Loucy (cell line): Measurements from ENCODE around the gene SPATA31D3.

ENCODE experiments used
- H2AFZ ChIP-seq: fragments of 200-600 bp; sonication (generic); 2 replicates; pipeline ENCODE4 v1.6.0; 2016; ENCODE audit warnings: antibody characterized with exemption, mild to moderate bottlenecking, low read length, moderate library complexity
- H3F3A ChIP-seq: fragments of 200-600 bp; 2 replicates; pipeline ENCODE4 v1.6.0; 2016; ENCODE audit warnings: antibody characterized with exemption, low read depth, mild to moderate bottlenecking
- H3K27me3 ChIP-seq: fragments of 200-600 bp; sonication (generic); 2 replicates; pipeline ENCODE4 v1.6.1; 2014; ENCODE audit warnings: low read length, mild to moderate bottlenecking; ENCODE audit not compliant: insufficient read depth, poor library complexity, severe bottlenecking
- H3K36me3 ChIP-seq: fragments of 200-600 bp; sonication (generic); 2 replicates; pipeline ENCODE4 v1.6.1; 2016; ENCODE audit warnings: low read length; ENCODE audit not compliant: insufficient read depth
- H3K4me1 ChIP-seq: fragments of 200-600 bp; sonication (generic); 2 replicates; pipeline ENCODE4 v1.5.1; 2014; ENCODE audit warnings: low read length, mild to moderate bottlenecking; ENCODE audit not compliant: insufficient read depth, poor library complexity, severe bottlenecking
- H3K4me2 ChIP-seq: fragments of 200-600 bp; sonication (generic); 2 replicates; pipeline ENCODE4 v1.6.0; 2014; ENCODE audit warnings: antibody characterized with exemption, low read length, low read depth, mild to moderate bottlenecking; ENCODE audit not compliant: poor library complexity, severe bottlenecking
- H3K4me3 ChIP-seq: fragments of 200-600 bp; sonication (generic); 2 replicates; pipeline ENCODE4 v1.5.1; 2014; ENCODE audit warnings: low read length, mild to moderate bottlenecking, mixed read lengths; ENCODE audit not compliant: poor library complexity, severe bottlenecking
- H3K79me2 ChIP-seq: fragments of 200-600 bp; sonication (generic); 2 replicates; pipeline ENCODE4 v1.6.1; 2014; ENCODE audit warnings: low read length; ENCODE audit not compliant: insufficient read depth
- H3K9ac ChIP-seq: fragments of 200-600 bp; sonication (generic); 2 replicates; pipeline ENCODE4 v1.6.0; 2014; ENCODE audit warnings: mild to moderate bottlenecking, low read depth, low read length, moderate library complexity; ENCODE audit not compliant: poor library complexity, severe bottlenecking
- H3K9me2 ChIP-seq: fragments of 200-600 bp; sonication (generic); replicated peaks from 2 replicates; pipeline ENCODE4 v1.6.1; 2016; ENCODE audit warnings: low read depth, low read length, mixed read lengths
- H3K9me3 ChIP-seq: fragments of 200-600 bp; sonication (generic); 2 replicates; pipeline ENCODE4 v1.6.1; 2014; ENCODE audit warnings: mild to moderate bottlenecking, antibody characterized with exemption, low read length, low read depth; ENCODE audit not compliant: insufficient read depth
- H4K20me1 ChIP-seq: fragments of 200-600 bp; sonication (generic); 2 replicates; pipeline ENCODE4 v1.6.0; 2014; ENCODE audit warnings: antibody characterized with exemption, low read length, mild to moderate bottlenecking; ENCODE audit not compliant: insufficient read depth, poor library complexity, severe bottlenecking
- EZH2phosphoT487 ChIP-seq: fragments of 200-600 bp; IDR thresholded peaks from 2 replicates; pipeline ENCODE4 v1.6.1; 2018; ENCODE audit warnings: antibody characterized with exemption, mild to moderate bottlenecking, moderate library complexity, borderline replicate concordance
- TF ChIP-seq, protein P1 (sequence below): fragments of 200-600 bp; sonication (generic); conservative IDR thresholded peaks from 2 replicates; pipeline ENCODE4 v1.5.1; 2014; ENCODE audit warnings: mild to moderate bottlenecking, antibody characterized with exemption, low read length

Gene SPATA31D3

DNA sequence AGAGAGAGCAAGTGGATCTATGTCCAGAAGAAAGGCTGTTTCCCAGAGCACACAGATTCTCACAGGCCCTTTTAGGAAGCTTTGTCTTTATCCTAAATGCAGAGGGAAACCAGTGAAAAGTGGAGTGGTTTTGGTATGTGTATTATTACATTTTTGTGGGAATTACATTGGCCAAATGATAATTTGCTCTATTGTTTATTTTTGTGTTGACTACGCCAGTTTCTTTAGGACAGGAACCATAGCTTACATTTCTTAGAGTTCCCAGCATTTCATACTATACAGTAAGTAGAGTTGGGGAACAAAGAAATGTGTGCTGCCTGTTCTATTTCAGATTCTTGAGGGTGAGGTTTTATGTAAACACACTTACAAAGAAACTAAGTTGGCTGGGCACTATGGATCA lies 44.4 kb upstream of the SPATA31D3 start:
- no peak for TF ChIP-seq EZH2phosphoT487
- TF ChIP-seq, protein P1, sequence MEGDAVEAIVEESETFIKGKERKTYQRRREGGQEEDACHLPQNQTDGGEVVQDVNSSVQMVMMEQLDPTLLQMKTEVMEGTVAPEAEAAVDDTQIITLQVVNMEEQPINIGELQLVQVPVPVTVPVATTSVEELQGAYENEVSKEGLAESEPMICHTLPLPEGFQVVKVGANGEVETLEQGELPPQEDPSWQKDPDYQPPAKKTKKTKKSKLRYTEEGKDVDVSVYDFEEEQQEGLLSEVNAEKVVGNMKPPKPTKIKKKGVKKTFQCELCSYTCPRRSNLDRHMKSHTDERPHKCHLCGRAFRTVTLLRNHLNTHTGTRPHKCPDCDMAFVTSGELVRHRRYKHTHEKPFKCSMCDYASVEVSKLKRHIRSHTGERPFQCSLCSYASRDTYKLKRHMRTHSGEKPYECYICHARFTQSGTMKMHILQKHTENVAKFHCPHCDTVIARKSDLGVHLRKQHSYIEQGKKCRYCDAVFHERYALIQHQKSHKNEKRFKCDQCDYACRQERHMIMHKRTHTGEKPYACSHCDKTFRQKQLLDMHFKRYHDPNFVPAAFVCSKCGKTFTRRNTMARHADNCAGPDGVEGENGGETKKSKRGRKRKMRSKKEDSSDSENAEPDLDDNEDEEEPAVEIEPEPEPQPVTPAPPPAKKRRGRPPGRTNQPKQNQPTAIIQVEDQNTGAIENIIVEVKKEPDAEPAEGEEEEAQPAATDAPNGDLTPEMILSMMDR, result no peak
- Histone ChIP-seq H3K4me1 (peaks cover 14% of the 10 kb centered on the region), H3K9ac (no peak overlapping the region), H3K27me3 (no peaks in the 10 kb centered on the region), H4K20me1 (no peaks in the 10 kb centered on the region), H3K36me3 (no peaks in the 10 kb centered on the region), H3K79me2 (no peaks in the 10 kb centered on the region), H2AFZ (0 out of 2 replicates have a peak overlapping the region, but pooled peaks have one; percentile 42), H3F3A (no peaks in the 10 kb centered on the region), H3K4me2 (no peak overlapping the region), H3K9me2 (no peaks in the 10 kb centered on the region), H3K4me3 (no peak overlapping the region), H3K9me3 (no peaks in the 10 kb centered on the region)

DNA sequence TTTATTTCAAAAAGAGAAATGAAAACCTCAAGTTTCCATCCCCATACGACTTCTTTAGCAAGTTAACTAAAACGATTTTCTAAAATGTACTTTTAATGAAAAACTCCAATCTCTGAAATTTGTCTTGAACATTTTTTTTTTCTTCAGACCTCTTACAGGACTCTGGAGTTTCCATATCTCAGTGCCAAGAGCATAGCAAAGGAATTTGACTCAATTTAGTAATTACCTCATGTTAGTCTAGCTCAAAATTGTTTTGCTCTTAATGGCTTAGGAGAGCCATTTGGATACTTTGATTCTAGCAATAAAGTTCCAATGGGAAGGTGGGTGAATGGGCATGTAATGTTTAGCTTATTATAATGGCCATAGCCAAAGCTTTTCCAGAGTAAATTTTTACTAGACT lies 41.1 kb upstream of the SPATA31D3 start:
- Histone ChIP-seq H3K9ac (no peak overlapping the region), H3K4me2 (peak overlapping the region; percentile 50), H3K79me2 (no peaks in the 10 kb centered on the region), H3K36me3 (no peaks in the 10 kb centered on the region), H3K9me3 (no peaks in the 10 kb centered on the region), H4K20me1 (no peaks in the 10 kb centered on the region), H3F3A (no peaks in the 10 kb centered on the region), H3K9me2 (no peaks in the 10 kb centered on the region), H2AFZ (no peak overlapping the region), H3K4me3 (no peak overlapping the region), H3K4me1 (peaks cover 14% of the 10 kb centered on the region), H3K27me3 (no peaks in the 10 kb centered on the region)
- TF ChIP-seq EZH2phosphoT487, result no peak
- TF ChIP-seq, protein P1, result no peak

DNA sequence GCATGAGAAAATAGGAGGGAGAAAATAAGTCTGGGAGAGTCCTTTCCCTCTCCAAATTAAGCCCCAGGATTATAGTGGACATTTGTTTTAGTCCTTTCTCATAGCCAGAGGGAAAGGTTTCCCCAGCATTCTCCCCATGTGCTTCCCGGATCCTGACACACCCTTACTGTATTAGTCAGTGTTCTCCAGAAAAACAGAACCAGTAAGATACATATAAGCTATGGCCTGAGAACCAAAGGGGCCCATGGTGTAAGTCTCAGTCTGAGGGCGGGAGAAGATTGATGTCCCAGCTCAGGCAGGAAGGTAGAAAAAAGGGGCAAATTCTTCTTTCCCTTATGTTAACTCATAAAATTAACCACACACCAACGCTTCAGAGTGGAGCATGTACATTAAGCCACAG lies 40.7 kb upstream of the SPATA31D3 start:
- no peak overlapping the region for H2AFZ ChIP-seq
- TF ChIP-seq, protein P1, result no peak
- no peak for TF ChIP-seq EZH2phosphoT487

More for the DNA sequence above, 40.7 kb upstream of the SPATA31D3 start:
- no peaks in the 10 kb centered on the region for H3F3A ChIP-seq
- H3K27me3 ChIP-seq, result no peaks in the 10 kb centered on the region
- H3K4me1 ChIP-seq, result peaks cover 14% of the 10 kb centered on the region
- H3K9me2 ChIP-seq, result no peaks in the 10 kb centered on the region
- H3K4me2 ChIP-seq, result peak overlapping the region; percentile 50
- no peak overlapping the region for H3K4me3 ChIP-seq
- H3K79me2 ChIP-seq, result no peaks in the 10 kb centered on the region
- H3K36me3 ChIP-seq, result no peaks in the 10 kb centered on the region
- no peaks in the 10 kb centered on the region for H3K9me3 ChIP-seq
- H3K9ac ChIP-seq, result no peak overlapping the region
- no peaks in the 10 kb centered on the region for H4K20me1 ChIP-seq
